ENCODE data around the gene SMIM24.

The SMIM24 gene

DNA sequence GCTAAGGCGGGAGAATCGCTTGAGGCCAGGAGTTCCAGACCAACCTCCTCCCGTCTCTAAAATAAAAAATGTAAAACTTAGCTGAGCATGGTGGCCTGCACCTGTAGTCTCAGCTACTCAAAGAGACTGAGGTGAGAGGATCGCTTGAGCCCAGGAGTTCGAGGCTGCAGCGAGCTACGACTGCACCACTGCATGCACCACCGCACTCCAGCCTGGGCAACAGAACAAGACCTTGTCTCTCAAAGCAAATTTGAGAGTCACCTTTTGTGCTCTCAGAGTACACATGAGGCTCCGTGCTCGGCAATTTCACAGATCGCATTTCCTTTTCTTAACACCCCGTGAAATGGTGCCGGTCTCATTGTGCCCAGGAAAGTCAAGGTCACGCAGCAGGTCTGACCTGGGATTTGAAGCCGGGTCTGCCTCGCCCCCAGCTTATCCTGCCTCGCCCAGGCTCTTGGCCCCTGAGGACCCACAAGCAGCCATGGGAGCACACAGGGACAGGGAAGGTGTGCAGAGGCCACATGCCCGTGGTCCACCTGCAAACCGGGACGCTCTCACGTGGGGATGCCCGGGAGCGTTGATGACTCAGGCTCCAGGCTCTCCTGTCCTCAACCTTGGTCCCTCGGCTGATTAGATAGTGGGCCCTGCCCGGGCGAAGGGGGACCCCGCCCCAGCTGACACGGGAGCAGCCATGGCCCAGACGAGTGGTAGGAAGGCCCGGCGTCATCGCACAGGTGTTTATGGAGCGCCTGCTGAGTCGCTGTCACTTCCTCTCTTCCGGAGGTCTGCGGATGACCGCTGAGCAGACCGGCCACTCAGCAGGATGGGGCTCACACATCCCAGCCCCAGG, 1.1 kb upstream of the SMIM24 start:
- Histone ChIP-seq H3K4me1 (ENCODE audit: control insufficient read depth in 2 of 2, insufficient read depth in 2 of 2, low read length in 2 of 2) (peaks cover 4 to 13% of the 10 kb centered on the region in 2 donors), H3K9me3 (ENCODE audit: control insufficient read depth in 2 of 2, low read length in 2 of 2) (no peaks in the 10 kb centered on the region), H3K36me3 (ENCODE audit: control insufficient read depth in 2 of 2, insufficient read depth in 2 of 2, low read length in 2 of 2) (no peaks in the 10 kb centered on the region), H3K9ac (ENCODE audit: low read depth in 1 of 2, low read length in 2 of 2) (no peak overlapping the region), H3K27ac (ENCODE audit: low read depth in 2 of 2, low read length in 2 of 2) (no peak overlapping the region), H3K4me3 (ENCODE audit: low read length in 2 of 2) (no peak overlapping the region), H3K27me3 (ENCODE audit: control insufficient read depth in 2 of 2, insufficient read depth in 2 of 2, low read length in 2 of 2) (no peaks in the 10 kb centered on the region)

DNA sequence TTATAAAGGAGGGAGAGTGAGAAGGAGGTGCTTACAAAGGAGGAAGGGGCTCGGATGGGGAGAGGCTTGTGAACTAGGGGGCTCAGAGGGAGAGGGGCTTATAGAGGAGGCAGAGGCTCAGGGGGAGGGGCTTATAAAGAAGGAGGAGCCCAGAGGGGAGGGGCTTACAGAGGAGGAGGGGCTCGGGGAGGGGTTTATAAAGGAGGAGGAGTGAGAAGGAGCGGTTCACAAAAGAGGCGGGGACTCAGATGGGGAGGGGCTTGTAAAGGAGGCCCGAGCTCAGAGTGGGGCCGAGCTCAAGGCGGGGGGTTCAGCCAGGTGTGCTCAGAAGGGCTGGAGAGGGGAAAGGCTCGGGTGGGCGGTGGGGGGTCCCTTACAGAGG, 500 bp downstream of the SMIM24 start:
- H3K27ac ChIP-seq (ENCODE audit: low read depth in 2 of 2, low read length in 2 of 2): peak overlapping the region; percentile 16 to 43
- H3K9me3 ChIP-seq (ENCODE audit: control insufficient read depth in 2 of 2, low read length in 2 of 2): no peaks in the 10 kb centered on the region
- H3K4me1 ChIP-seq (ENCODE audit: control insufficient read depth in 2 of 2, insufficient read depth in 2 of 2, low read length in 2 of 2): peaks cover 5 to 13% of the 10 kb centered on the region in 2 donors
- H3K9ac ChIP-seq (ENCODE audit: low read depth in 1 of 2, low read length in 2 of 2): peak overlapping the region in 1 of 2 donors; percentile 54
- no peaks in the 10 kb centered on the region for H3K27me3 ChIP-seq (ENCODE audit: control insufficient read depth in 2 of 2, insufficient read depth in 2 of 2, low read length in 2 of 2)
- H3K4me3 ChIP-seq (ENCODE audit: low read length in 2 of 2): peak overlapping the region in 1 of 2 donors; percentile 36
- H3K36me3 ChIP-seq (ENCODE audit: control insufficient read depth in 2 of 2, insufficient read depth in 2 of 2, low read length in 2 of 2): no peaks in the 10 kb centered on the region

DNA sequence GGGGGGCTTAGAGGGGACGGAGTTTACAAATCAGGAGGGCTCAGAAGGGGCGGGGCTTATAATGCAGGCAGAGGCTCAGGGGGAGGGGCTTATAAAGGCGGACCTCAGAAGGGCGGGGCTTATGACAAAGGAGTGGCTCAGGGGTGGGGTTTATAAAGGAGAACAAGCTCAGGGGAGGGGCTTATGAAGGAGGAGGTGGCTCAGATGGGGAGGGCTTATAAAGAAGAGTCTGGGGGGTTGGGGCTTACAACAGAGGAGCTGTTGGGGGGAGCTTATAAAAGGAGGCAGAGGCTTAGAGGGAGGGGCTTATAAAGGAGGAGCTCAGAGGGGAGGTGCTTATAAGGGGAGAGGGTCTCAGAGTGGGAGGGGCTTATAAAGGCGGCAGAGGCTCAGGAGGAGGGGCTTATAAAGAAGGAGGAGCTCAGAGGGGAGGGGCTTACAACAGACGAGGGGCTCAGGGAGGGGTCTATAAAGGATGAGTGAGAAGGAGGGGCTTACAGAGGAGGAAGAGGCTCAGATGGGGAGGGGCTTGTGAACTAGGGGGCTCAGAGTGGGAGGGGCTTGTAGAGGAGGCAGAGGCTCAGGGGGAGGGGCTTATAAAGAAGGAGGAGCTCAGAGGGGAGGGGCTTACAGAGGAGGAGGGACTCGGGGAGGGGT, 1.0 kb downstream of the SMIM24 start:
- Histone ChIP-seq H3K4me1 (ENCODE audit: control insufficient read depth in 2 of 2, insufficient read depth in 2 of 2, low read length in 2 of 2) (peaks cover 10 to 18% of the 10 kb centered on the region in 2 donors), H3K9ac (ENCODE audit: low read depth in 1 of 2, low read length in 2 of 2) (no peak overlapping the region), H3K27ac (ENCODE audit: low read depth in 2 of 2, low read length in 2 of 2) (no peak overlapping the region), H3K27me3 (ENCODE audit: control insufficient read depth in 2 of 2, insufficient read depth in 2 of 2, low read length in 2 of 2) (no peaks in the 10 kb centered on the region), H3K36me3 (ENCODE audit: control insufficient read depth in 2 of 2, insufficient read depth in 2 of 2, low read length in 2 of 2) (no peaks in the 10 kb centered on the region), H3K4me3 (ENCODE audit: low read length in 2 of 2) (no peak overlapping the region), H3K9me3 (ENCODE audit: control insufficient read depth in 2 of 2, low read length in 2 of 2) (no peaks in the 10 kb centered on the region)

DNA sequence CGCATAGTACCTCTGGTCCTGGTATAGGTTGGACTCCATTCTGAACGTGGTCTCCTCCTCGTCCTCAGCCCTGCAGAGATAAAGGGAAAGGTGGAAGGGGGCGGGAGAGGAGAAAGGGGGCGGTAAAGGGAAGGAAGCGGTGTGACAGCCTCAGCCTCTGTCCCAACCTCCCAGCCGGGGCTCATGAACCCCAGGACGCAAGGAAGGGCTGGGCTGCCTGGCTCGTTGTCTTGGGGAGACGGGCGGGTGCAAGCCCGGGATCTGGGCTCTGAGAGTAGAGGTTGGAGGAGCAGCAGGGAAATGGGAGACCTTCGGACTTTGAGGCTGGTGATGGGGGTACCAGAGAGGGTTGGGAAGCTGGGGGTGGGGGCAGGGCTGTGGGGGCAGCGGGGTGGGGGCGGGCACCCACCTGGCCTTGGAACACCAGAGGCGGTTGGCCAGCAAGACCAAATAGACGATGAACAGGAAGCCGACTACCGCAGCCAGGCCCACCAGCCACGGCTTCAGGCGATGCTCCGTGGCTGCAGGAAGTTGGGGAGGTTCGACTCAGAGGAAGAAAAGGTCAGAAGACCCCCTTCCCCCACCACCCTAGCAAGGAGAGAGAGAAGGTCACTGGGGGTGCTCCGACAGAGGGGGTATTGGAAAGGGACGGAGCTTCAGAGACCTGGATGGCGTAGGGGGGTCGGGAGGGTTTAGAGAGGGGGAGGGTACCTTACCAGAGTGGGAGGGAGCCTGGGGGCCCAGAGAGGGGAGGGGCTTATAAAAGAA, 1.7 kb downstream of the SMIM24 start:
- H3K36me3 ChIP-seq (ENCODE audit: control insufficient read depth in 2 of 2, insufficient read depth in 2 of 2, low read length in 2 of 2): no peaks in the 10 kb centered on the region
- H3K9ac ChIP-seq (ENCODE audit: low read depth in 1 of 2, low read length in 2 of 2): no peak overlapping the region
- no peaks in the 10 kb centered on the region for H3K27me3 ChIP-seq (ENCODE audit: control insufficient read depth in 2 of 2, insufficient read depth in 2 of 2, low read length in 2 of 2)
- H3K4me3 ChIP-seq (ENCODE audit: low read length in 2 of 2): no peak overlapping the region
- no peak overlapping the region for H3K27ac ChIP-seq (ENCODE audit: low read depth in 2 of 2, low read length in 2 of 2)
- peaks cover 17 to 18% of the 10 kb centered on the region in 2 donors for H3K4me1 ChIP-seq (ENCODE audit: control insufficient read depth in 2 of 2, insufficient read depth in 2 of 2, low read length in 2 of 2)
- H3K9me3 ChIP-seq (ENCODE audit: control insufficient read depth in 2 of 2, low read length in 2 of 2): no peaks in the 10 kb centered on the region

DNA sequence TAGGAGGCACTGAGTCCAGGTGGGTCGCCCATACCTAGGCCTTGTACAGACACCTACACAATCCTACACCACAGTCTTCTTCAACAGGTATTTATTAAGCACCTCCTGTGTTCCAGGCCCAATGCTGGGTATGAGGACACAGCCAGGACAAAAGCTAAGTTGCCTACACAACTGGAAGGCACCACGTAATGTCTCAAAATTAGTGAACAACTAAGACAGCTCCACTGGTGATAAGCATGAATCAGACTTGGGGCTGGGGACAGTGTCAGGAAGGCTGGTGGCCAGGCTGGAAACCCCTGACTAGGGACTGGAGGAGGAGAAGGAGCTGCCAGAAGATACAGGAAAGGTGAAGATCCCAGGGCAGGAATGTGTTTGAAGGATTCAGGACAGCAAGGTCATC, 2.4 kb downstream of the SMIM24 start:
- Histone ChIP-seq H3K4me3 (ENCODE audit: low read length in 2 of 2) (no peak overlapping the region), H3K27me3 (ENCODE audit: control insufficient read depth in 2 of 2, insufficient read depth in 2 of 2, low read length in 2 of 2) (no peaks in the 10 kb centered on the region), H3K4me1 (ENCODE audit: control insufficient read depth in 2 of 2, insufficient read depth in 2 of 2, low read length in 2 of 2) (peaks cover 17 to 18% of the 10 kb centered on the region in 2 donors), H3K27ac (ENCODE audit: low read depth in 2 of 2, low read length in 2 of 2) (no peak overlapping the region), H3K9ac (ENCODE audit: low read depth in 1 of 2, low read length in 2 of 2) (no peak overlapping the region), H3K36me3 (ENCODE audit: control insufficient read depth in 2 of 2, insufficient read depth in 2 of 2, low read length in 2 of 2) (no peaks in the 10 kb centered on the region), H3K9me3 (ENCODE audit: control insufficient read depth in 2 of 2, low read length in 2 of 2) (no peaks in the 10 kb centered on the region)

DNA sequence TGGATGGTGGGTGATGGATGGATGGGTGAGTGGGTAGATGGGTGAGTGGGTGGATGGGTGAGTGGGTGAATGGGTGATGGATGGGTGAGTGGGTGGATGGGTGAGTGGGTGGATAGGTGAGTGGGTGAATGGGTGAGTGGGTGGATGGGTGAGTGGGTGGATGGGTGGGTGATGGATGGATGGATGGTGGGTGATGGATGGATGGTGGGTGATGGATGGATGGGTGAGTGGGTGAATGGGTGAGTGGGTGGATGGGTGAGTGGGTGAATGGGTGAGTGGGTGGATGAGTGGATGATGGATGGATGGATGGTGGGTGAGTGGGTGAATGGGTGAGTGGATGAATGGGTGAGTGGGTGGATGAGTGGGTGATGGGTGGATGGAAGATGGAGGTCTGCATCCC, 2.8 kb downstream of the SMIM24 start:
- Histone ChIP-seq H3K9ac (ENCODE audit: low read depth in 1 of 2, low read length in 2 of 2) (no peak overlapping the region), H3K4me1 (ENCODE audit: control insufficient read depth in 2 of 2, insufficient read depth in 2 of 2, low read length in 2 of 2) (peaks cover 17 to 18% of the 10 kb centered on the region in 2 donors), H3K4me3 (ENCODE audit: low read length in 2 of 2) (no peak overlapping the region), H3K27ac (ENCODE audit: low read depth in 2 of 2, low read length in 2 of 2) (no peak overlapping the region), H3K27me3 (ENCODE audit: control insufficient read depth in 2 of 2, insufficient read depth in 2 of 2, low read length in 2 of 2) (no peaks in the 10 kb centered on the region), H3K36me3 (ENCODE audit: control insufficient read depth in 2 of 2, insufficient read depth in 2 of 2, low read length in 2 of 2) (no peaks in the 10 kb centered on the region), H3K9me3 (ENCODE audit: control insufficient read depth in 2 of 2, low read length in 2 of 2) (no peaks in the 10 kb centered on the region)

DNA sequence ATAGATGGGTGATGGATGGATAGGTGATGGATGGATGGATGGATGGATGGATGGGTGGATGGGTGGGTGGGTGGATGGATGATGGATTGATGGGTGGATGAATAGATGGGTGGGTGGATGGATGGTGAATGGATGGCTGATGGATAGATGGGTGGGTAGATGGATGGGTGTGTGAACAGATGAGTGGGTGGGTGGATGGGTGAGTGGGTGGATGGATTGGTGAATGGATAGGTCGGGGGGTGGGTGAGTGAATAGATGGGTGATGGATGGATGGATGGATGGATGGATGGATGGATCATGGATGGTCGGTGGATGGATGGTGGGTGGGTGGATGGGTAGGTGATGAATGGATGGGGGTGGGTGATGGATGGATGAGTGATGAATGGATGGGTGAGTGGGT, 3.5 kb downstream of the SMIM24 start:
- Histone ChIP-seq H3K4me3 (ENCODE audit: low read length in 2 of 2) (no peak overlapping the region), H3K9ac (ENCODE audit: low read depth in 1 of 2, low read length in 2 of 2) (no peak overlapping the region), H3K4me1 (ENCODE audit: control insufficient read depth in 2 of 2, insufficient read depth in 2 of 2, low read length in 2 of 2) (peaks cover 17 to 18% of the 10 kb centered on the region in 2 donors), H3K27ac (ENCODE audit: low read depth in 2 of 2, low read length in 2 of 2) (no peak overlapping the region), H3K9me3 (ENCODE audit: control insufficient read depth in 2 of 2, low read length in 2 of 2) (no peaks in the 10 kb centered on the region), H3K36me3 (ENCODE audit: control insufficient read depth in 2 of 2, insufficient read depth in 2 of 2, low read length in 2 of 2) (no peaks in the 10 kb centered on the region), H3K27me3 (ENCODE audit: control insufficient read depth in 2 of 2, insufficient read depth in 2 of 2, low read length in 2 of 2) (no peaks in the 10 kb centered on the region)

DNA sequence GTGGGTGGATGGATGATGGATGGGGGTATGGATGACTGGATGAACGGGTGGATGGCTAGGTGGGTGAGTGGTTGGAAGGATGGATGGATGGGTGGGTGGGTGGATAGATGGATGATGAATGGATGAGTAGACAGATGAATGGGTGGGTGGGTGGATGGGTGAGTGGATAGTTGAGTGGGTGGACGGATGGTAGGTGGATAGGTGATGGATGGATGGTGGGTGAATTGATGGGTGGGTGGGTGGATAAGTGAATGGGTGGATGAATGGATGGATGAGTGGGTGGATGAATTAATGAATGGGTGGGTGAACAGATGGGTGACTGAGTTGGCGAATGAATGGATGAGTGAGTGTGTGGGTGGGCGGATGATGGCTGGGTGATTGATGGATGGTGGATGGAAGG, 4.9 kb downstream of the SMIM24 start:
- Histone ChIP-seq H3K9me3 (ENCODE audit: control insufficient read depth in 2 of 2, low read length in 2 of 2) (no peaks in the 10 kb centered on the region), H3K36me3 (ENCODE audit: control insufficient read depth in 2 of 2, insufficient read depth in 2 of 2, low read length in 2 of 2) (no peaks in the 10 kb centered on the region), H3K4me3 (ENCODE audit: low read length in 2 of 2) (no peak overlapping the region), H3K9ac (ENCODE audit: low read depth in 1 of 2, low read length in 2 of 2) (no peak overlapping the region), H3K4me1 (ENCODE audit: control insufficient read depth in 2 of 2, insufficient read depth in 2 of 2, low read length in 2 of 2) (peaks cover 11 to 13% of the 10 kb centered on the region in 2 donors), H3K27ac (ENCODE audit: low read depth in 2 of 2, low read length in 2 of 2) (no peak overlapping the region), H3K27me3 (ENCODE audit: control insufficient read depth in 2 of 2, insufficient read depth in 2 of 2, low read length in 2 of 2) (no peaks in the 10 kb centered on the region)

DNA sequence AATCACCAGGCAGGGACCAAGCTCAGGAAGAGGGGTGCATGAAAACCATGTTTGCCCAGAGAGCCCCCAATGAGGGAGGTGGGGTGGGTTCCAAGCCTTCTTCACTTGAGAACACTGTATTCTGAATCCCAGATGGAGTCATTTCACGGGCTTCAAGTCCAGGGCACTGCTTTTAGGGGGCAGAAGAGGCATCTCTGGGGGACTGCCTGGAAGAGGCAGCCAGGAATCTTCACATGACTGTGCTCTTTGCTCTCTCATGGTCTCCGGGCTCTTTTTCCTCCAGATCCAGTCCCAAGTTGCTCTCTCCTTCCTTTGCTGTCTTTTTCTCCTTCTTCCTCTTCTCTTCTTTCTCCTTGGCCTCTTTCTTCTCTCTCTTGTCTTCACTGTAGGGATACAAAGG, 5.7 kb downstream of the SMIM24 start:
- Histone ChIP-seq H3K36me3 (ENCODE audit: control insufficient read depth in 2 of 2, insufficient read depth in 2 of 2, low read length in 2 of 2) (no peaks in the 10 kb centered on the region), H3K9ac (ENCODE audit: low read depth in 1 of 2, low read length in 2 of 2) (peak overlapping the region in 1 of 2 donors; percentile 29), H3K4me1 (ENCODE audit: control insufficient read depth in 2 of 2, insufficient read depth in 2 of 2, low read length in 2 of 2) (peaks cover 8 to 13% of the 10 kb centered on the region in 2 donors), H3K4me3 (ENCODE audit: low read length in 2 of 2) (peak overlapping the region in 1 of 2 donors; percentile 11), H3K27me3 (ENCODE audit: control insufficient read depth in 2 of 2, insufficient read depth in 2 of 2, low read length in 2 of 2) (no peaks in the 10 kb centered on the region), H3K9me3 (ENCODE audit: control insufficient read depth in 2 of 2, low read length in 2 of 2) (no peaks in the 10 kb centered on the region), H3K27ac (ENCODE audit: low read depth in 2 of 2, low read length in 2 of 2) (peak overlapping the region; percentile 32 to 55)

DNA sequence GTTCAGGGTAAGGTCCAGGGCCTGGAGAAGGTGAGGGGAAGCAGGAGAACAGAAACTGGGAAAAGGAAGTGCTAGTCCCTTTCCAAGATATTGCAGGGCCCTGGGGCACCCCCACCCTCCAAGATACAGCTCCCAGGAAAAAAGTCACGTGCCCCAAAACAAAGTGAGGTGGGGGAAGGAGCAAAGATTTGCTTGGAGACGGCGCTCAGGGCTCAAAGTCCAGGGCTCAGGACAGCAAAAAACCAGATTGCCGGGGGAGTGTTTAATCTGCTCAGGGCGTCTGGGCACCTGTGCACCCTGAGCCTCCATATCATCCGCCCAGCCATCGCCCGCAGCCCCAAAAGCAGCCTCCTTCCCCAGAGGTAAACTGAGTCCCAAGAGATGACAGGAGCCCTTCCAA, 6.3 kb downstream of the SMIM24 start:
- Histone ChIP-seq H3K27ac (ENCODE audit: low read depth in 2 of 2, low read length in 2 of 2) (peak overlapping the region; percentile 32 to 55), H3K4me3 (ENCODE audit: low read length in 2 of 2) (peak overlapping the region in 1 of 2 donors; percentile 11), H3K4me1 (ENCODE audit: control insufficient read depth in 2 of 2, insufficient read depth in 2 of 2, low read length in 2 of 2) (peaks cover 8 to 13% of the 10 kb centered on the region in 2 donors), H3K27me3 (ENCODE audit: control insufficient read depth in 2 of 2, insufficient read depth in 2 of 2, low read length in 2 of 2) (no peaks in the 10 kb centered on the region), H3K36me3 (ENCODE audit: control insufficient read depth in 2 of 2, insufficient read depth in 2 of 2, low read length in 2 of 2) (no peaks in the 10 kb centered on the region), H3K9ac (ENCODE audit: low read depth in 1 of 2, low read length in 2 of 2) (peak overlapping the region in 1 of 2 donors; percentile 29), H3K9me3 (ENCODE audit: control insufficient read depth in 2 of 2, low read length in 2 of 2) (no peaks in the 10 kb centered on the region)

Measured in mucosa of rectum (tissue), 2 donors.